ENCODE measurements around the gene DIO3. TPM values are rescaled to one million over a fixed set of nuclear protein-coding genes. Genes with fewer than 3 reads are reported as not detected.
A peak's percentile ranks its signal among the peaks of the same experiment; 100 is the strongest.

DIO3 gene
- total RNA-seq, 3 donors from 2014 or later = 1.3 to 5.1 (median 1.6) TPM

DNA sequence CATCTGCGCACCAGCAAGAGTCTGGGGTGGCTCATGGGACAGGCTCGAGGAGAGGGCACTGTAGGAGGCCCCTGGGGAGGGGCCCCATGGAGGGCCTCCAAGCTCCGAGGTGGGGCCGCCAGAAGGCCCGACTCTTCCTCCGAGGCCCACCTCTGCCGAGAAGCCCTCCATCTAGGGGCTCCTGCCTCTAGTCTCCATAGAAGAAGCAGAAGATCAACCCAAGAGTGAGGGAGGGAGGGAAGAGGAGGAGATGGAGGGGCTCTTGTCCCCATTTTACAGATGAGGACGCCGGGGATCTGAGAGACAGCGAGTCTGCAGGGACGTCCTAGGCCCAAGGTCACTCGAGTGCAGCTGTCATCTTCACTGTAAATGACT, 41.2 kb downstream of the DIO3 start:
- TF ChIP-seq, protein P1, sequence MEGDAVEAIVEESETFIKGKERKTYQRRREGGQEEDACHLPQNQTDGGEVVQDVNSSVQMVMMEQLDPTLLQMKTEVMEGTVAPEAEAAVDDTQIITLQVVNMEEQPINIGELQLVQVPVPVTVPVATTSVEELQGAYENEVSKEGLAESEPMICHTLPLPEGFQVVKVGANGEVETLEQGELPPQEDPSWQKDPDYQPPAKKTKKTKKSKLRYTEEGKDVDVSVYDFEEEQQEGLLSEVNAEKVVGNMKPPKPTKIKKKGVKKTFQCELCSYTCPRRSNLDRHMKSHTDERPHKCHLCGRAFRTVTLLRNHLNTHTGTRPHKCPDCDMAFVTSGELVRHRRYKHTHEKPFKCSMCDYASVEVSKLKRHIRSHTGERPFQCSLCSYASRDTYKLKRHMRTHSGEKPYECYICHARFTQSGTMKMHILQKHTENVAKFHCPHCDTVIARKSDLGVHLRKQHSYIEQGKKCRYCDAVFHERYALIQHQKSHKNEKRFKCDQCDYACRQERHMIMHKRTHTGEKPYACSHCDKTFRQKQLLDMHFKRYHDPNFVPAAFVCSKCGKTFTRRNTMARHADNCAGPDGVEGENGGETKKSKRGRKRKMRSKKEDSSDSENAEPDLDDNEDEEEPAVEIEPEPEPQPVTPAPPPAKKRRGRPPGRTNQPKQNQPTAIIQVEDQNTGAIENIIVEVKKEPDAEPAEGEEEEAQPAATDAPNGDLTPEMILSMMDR (IDR thresholded peaks at IDR 0.05) = no peak
- TF ChIP-seq POLR2A (IDR thresholded peaks at IDR 0.05) (no peak), POLR2AphosphoS5 (IDR thresholded peaks at IDR 0.05) (no peak)
- DNase-seq (ENCODE audit: low spot score in 2 of 2) = peak in 1 of 2 donors; percentile 7
- Histone ChIP-seq H3K27me3 (no peaks in the 10 kb centered on the region), H3K27ac (no peak overlapping the region), H3K36me3 (no peaks in the 10 kb centered on the region), H3K4me1 (no peaks in the 10 kb centered on the region), H3K4me3 (no peak overlapping the region), H3K9me3 (no peaks in the 10 kb centered on the region)
- intact Hi-C loops (cut with DNase I; ENCODE audit: low total_unique reads) = no loop called here

DNA sequence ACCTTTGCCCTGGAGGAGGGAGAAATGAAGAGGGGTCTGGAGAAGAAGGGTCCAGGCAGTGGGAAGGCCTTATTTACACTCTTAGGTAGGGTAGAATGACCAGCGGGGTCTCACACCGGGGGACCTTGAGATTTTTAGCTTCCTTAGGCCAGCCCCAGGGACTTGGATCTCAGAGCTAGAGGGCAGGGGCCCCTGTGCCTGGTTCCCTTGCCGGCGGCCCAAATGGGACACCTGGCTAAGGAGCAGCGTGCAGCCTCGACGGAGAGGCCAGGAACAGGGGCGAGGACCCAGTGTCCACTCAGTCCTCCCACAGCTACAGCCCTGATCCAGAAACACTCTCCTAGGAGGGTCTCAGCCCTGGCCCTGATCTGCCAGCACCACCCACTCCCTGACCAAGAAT, 41.8 kb downstream of the DIO3 start:
- TF ChIP-seq POLR2AphosphoS5 (IDR thresholded peaks at IDR 0.05) (no peak), POLR2A (IDR thresholded peaks at IDR 0.05) (no peak)
- TF ChIP-seq, protein P1 (IDR thresholded peaks at IDR 0.05) = no peak
- Histone ChIP-seq H3K4me3 (no peak overlapping the region), H3K27me3 (no peaks in the 10 kb centered on the region), H3K36me3 (no peaks in the 10 kb centered on the region), H3K4me1 (no peaks in the 10 kb centered on the region), H3K9me3 (no peaks in the 10 kb centered on the region), H3K27ac (no peak overlapping the region)
- peak in 1 of 2 donors; percentile 7 for DNase-seq (ENCODE audit: low spot score in 2 of 2)
- intact Hi-C loops (cut with DNase I; ENCODE audit: low total_unique reads) = no loop called here

DNA sequence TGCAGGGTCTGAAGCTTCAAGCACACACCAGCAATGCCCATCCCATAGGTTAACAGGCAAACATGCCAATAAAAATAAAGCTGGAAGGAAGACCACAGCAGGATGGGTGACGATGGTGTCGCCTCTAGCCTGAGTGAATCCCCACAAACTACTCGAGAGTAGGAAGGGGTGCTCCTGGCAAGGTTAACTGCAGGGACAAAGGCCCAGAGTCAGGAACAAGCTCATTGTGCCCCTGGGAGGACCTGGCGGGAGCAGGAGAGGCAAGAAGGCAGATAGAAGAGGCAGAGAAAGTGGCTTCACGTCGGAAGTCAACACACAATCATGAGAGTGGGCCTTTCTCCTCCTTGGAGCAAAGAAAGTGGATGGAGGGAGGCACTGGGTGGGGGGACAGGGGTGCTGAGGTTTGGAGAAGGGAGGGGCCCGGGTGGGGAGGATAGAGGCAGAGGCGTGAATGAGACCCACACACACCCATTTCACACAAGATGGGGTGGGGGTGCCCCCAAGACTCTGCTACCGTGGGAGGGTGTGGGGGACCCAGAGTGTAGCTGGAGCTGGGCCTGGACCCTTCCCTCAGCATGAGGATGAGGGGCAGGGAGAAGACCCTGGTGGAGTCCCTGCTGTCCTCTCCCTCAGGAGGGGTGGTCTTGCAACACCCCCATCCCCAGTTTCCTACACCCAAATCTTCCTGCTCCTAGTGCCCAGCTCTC, 43.1 kb downstream of the DIO3 start:
- DNase-seq (ENCODE audit: low spot score in 2 of 2) = peak in 1 of 2 donors; percentile 16
- intact Hi-C loops (cut with DNase I; ENCODE audit: low total_unique reads) = no loop called here
- no peaks in the 10 kb centered on the region for H3K36me3 ChIP-seq
- TF ChIP-seq, protein P1 (IDR thresholded peaks at IDR 0.05) = no peak
- TF ChIP-seq POLR2AphosphoS5 (IDR thresholded peaks at IDR 0.05) = no peak
- H3K27ac ChIP-seq = no peak overlapping the region
- no peaks in the 10 kb centered on the region for H3K9me3 ChIP-seq
- H3K4me3 ChIP-seq = no peak overlapping the region
- H3K4me1 ChIP-seq = no peaks in the 10 kb centered on the region
- H3K27me3 ChIP-seq = no peaks in the 10 kb centered on the region

DNA sequence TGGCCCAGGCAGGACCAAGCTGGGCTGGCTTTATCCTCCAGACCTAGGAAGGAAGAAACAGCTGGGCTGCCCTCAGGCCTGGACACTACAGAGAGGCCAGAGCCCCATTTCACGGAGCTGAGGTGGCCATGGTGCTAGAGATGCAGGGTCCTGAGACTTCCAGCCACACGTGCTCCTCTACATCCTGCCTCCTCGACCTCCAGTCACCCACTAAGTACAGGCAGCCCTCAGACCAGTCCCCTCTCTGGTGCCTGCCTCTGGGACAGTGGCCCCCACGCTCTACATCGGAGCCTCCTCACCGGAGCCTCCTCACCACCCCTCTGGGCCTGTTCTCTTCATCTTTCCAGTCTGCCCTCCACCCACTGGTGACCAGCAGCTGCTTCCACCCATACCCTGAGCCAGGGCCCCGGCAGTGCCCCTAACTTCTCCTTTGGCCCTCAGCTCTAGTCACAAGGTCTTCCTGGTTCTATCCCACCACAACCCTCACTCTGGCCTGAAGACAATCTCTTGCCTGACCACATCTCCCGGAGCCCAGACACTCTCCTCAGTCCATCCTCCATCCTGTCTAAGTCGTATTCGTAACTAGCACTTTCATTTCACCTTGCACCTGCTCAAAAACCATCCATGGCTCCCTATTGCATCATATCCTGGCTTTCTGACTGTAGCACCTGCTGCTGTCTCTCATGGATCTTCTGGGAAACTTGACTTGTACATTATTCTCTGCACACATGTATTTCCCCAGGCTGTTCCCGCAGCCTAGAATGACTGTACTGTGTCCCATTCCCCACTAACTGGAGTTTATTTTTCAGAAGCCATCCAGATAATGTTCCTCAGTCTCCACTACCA, 43.9 kb downstream of the DIO3 start:
- intact Hi-C loops (cut with DNase I; ENCODE audit: low total_unique reads) = no loop called here
- H3K9me3 ChIP-seq = no peaks in the 10 kb centered on the region
- H3K4me3 ChIP-seq = no peak overlapping the region
- H3K36me3 ChIP-seq = no peaks in the 10 kb centered on the region
- no peaks in the 10 kb centered on the region for H3K27me3 ChIP-seq
- H3K4me1 ChIP-seq = no peaks in the 10 kb centered on the region
- TF ChIP-seq POLR2AphosphoS5 (IDR thresholded peaks at IDR 0.05) = no peak
- peak in 1 of 2 donors; percentile 10 for DNase-seq (ENCODE audit: low spot score in 2 of 2)
- no peak overlapping the region for H3K27ac ChIP-seq

DNA sequence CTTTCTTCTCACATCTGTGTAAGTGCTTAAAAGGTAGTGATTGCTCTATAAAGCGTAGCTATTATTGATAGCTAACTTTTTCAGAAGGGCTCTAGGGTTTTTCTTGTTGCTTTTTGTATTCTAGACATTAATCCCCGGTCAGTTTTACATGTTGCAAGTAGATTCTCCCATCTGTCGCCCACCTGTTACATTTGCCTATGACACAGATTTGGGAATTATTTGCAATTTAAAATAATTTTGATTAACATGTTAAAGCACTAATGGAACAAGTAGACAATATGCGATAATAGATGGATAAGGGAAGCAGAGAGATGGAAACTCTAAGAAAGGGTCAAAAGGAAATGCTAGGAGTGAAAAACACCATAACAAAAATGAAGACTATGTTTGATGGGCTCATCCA, 44.5 kb downstream of the DIO3 start:
- H3K27me3 ChIP-seq = no peaks in the 10 kb centered on the region
- no peaks in the 10 kb centered on the region for H3K4me1 ChIP-seq
- H3K9me3 ChIP-seq = no peaks in the 10 kb centered on the region
- TF ChIP-seq POLR2A (IDR thresholded peaks at IDR 0.05) (no peak), POLR2AphosphoS5 (IDR thresholded peaks at IDR 0.05) (no peak)
- TF ChIP-seq, protein P1 (IDR thresholded peaks at IDR 0.05) = no peak
- no peaks in the 10 kb centered on the region for H3K36me3 ChIP-seq
- no peak overlapping the region for H3K27ac ChIP-seq
- intact Hi-C loops (cut with DNase I; ENCODE audit: low total_unique reads) = no loop called here
- no peak overlapping the region for H3K4me3 ChIP-seq
- no peak for DNase-seq (ENCODE audit: low spot score in 2 of 2)

Other genes starting within 250 kb of the DIO3 start
- gene PPP2R5C, start 200.2 kb downstream of the DIO3 start, total RNA-seq = 100 to 1,000 TPM in 2 of 3 donors, 10 to 100 TPM in 1; 90.5 to 105 (median 102) TPM

Data from breast epithelium (tissue), 4 donors.